NCI-H226 (cell line): ENCODE data around the gene SLC6A13.
A peak's percentile ranks its signal among the peaks of the same experiment; 100 is the strongest.
"Not testable (repeated sequence)": the region's sequence is repeated elsewhere in the genome, so short reads cannot be mapped to it uniquely, and the experiment has no call there.

Source experiments
- DNase-seq: peaks from one replicate; pipeline ENCODE4 v3.0.0-alpha.2; 2015

The SLC6A13 gene

GRCh38 chr12:232731-233614 is 29.7 kb downstream of the SLC6A13 start:
- no peak for DNase-seq

- DNase-seq = no peak
These were observed 31.5 kb downstream of the SLC6A13 start for GRCh38 chr12:230925-231671.

GRCh38 chr12:229441-230191 is 33.0 kb downstream of the SLC6A13 start:
- DNase-seq = no peak

GRCh38 chr12:228846-229200 is 33.8 kb downstream of the SLC6A13 start:
- no peak for DNase-seq

- no peak for DNase-seq
These were observed 34.5 kb downstream of the SLC6A13 start for GRCh38 chr12:227923-228845.

GRCh38 chr12:227286-227915 is 35.2 kb downstream of the SLC6A13 start:
- DNase-seq = no peak

- no peak for DNase-seq
These were observed 36.2 kb downstream of the SLC6A13 start for GRCh38 chr12:226401-226800.

- no peak for DNase-seq
These were observed 37.6 kb downstream of the SLC6A13 start for GRCh38 chr12:225012-225411.

GRCh38 chr12:224330-224729 is 38.3 kb downstream of the SLC6A13 start:
- DNase-seq = no peak

- DNase-seq = no peak
These were observed 38.8 kb downstream of the SLC6A13 start for GRCh38 chr12:223841-224240.

GRCh38 chr12:221736-222135 is 40.9 kb downstream of the SLC6A13 start:
- DNase-seq = no peak

GRCh38 chr12:220946-221550 is 41.6 kb downstream of the SLC6A13 start:
- DNase-seq = no peak

- DNase-seq = no peak
These were observed 42.1 kb downstream of the SLC6A13 start for GRCh38 chr12:220491-220890.

- DNase-seq = peak; percentile 70
These were observed 42.7 kb downstream of the SLC6A13 start for GRCh38 chr12:219891-220352.

- no peak for DNase-seq
These were observed 43.7 kb downstream of the SLC6A13 start for GRCh38 chr12:218728-219590.

GRCh38 chr12:218221-218620 is 44.4 kb downstream of the SLC6A13 start:
- DNase-seq = no peak

- not testable (repeated sequence) for DNase-seq
These were observed 45.6 kb downstream of the SLC6A13 start for GRCh38 chr12:217029-217428.

GRCh38 chr12:215116-215515 is 47.5 kb downstream of the SLC6A13 start:
- no peak for DNase-seq

GRCh38 chr12:214003-214741 is 48.5 kb downstream of the SLC6A13 start, which contains the start of gene SLC6A12:
Gene SLC6A12, minus strand, starts transcription at chr12:214157. Its CDS starts 4,171 bp downstream, at chr12:209986.
- DNase-seq = no peak
